AG09319 (cell line): ENCODE data around the gene MOB3C.

Experiments used
- DNase-seq: peaks from one replicate; pipeline ENCODE4 v3.0.0-alpha.2; 2010; ENCODE audit warnings: low read depth; ENCODE audit errors: extremely low read depth
- TF ChIP-seq, protein P1 (sequence below): IDR thresholded peaks from 2 replicates; pipeline ENCODE4 v1.5.1; 2011; ENCODE audit warnings: low read depth, mild to moderate bottlenecking, inconsistent platforms, low read length, moderate library complexity

MOB3C gene

DNA sequence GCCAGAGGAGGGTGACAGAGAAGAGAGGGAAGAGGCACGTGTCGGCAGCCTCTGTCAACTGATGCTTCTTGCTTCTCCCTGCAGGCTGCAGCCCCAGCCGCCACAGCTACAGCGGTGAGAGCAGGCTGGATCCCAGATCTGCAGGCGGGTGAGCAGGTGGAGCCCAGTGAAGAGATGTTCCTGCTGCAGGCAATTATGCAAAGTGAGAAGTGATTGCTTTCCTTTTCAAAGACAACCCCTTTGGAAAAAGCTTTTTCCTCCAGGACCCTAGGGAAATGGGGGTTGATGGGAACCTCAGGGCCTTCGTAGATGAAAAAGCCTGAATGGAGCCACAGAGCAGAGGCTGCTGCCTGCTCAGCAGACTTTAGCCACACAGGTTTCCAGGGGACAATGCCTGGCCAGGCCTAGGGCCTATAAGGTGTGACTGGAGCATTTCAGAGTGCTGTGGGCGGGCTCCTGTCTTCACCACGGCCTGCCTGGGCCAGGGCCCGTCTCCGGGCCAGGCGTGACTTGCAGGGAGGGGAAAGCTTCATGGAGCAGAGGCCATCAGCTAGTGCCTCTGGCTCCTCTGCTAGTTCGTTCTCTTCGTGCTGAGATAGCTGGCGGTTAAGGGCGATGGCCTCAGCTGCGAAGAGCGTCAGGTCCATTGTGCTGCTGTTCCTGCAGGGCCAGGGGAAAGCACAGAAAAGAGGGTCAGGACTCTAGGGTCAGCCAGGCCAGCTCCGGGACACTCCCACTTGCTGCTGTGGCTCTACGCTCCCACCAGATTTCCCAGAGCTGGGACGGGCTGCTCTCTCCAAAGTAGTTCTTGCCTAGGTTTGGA is 58.3 kb downstream of the MOB3C start:
- DNase-seq: no peak

More for the DNA sequence above, 58.3 kb downstream of the MOB3C start:
- TF ChIP-seq, protein P1, sequence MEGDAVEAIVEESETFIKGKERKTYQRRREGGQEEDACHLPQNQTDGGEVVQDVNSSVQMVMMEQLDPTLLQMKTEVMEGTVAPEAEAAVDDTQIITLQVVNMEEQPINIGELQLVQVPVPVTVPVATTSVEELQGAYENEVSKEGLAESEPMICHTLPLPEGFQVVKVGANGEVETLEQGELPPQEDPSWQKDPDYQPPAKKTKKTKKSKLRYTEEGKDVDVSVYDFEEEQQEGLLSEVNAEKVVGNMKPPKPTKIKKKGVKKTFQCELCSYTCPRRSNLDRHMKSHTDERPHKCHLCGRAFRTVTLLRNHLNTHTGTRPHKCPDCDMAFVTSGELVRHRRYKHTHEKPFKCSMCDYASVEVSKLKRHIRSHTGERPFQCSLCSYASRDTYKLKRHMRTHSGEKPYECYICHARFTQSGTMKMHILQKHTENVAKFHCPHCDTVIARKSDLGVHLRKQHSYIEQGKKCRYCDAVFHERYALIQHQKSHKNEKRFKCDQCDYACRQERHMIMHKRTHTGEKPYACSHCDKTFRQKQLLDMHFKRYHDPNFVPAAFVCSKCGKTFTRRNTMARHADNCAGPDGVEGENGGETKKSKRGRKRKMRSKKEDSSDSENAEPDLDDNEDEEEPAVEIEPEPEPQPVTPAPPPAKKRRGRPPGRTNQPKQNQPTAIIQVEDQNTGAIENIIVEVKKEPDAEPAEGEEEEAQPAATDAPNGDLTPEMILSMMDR: no peak
